Endothelial cell of umbilical vein (primary cell): ENCODE results near the gene TECPR2. TPM values are rescaled to one million over a fixed set of nuclear protein-coding genes. Genes with fewer than 3 reads are reported as not detected.

ENCODE experiments used
- BruUV-seq: library from RNA; stranded (reverse); fragments of 400-500 nt; replicated peaks from 2 replicates; lab custom pipeline; 2021; lab: Mats Ljungman, UMichigan
- CTCF ChIA-PET: fragments of 300-600, 350-600 bp; sonication (Branson Sonifier 250); formaldehyde crosslinking; loops from one replicate; lab custom pipeline; 2021; ENCODE audit warnings: antibody characterized with exemption, inconsistent platforms; lab: Charles Lee
- POLR2A ChIA-PET: fragments of 300-600, 350-600 bp; sonication (Branson Sonifier 250); formaldehyde crosslinking; loops from one replicate; lab custom pipeline; 2021; ENCODE audit warnings: antibody characterized with exemption, inconsistent platforms; lab: Charles Lee
- DNase-seq: peaks from one replicate; pipeline ENCODE4 v3.0.0-alpha.2; 2011; ENCODE audit warnings: low read depth, low spot score
- FAIRE-seq: peaks from 2 replicates; lab custom pipeline; 2011; peaks lifted over from hg19 to GRCh38; lab: Jason Lieb, UNC
- H2AFZ ChIP-seq: 2 replicates; pipeline ENCODE4 v1.6.0; 2012; ENCODE audit warnings: low read depth, low read length, control low read depth, inconsistent platforms
- H3K27ac ChIP-seq: 2 replicates; pipeline ENCODE4 v1.5.1; 2011; ENCODE audit warnings: low read depth, mild to moderate bottlenecking, control low read depth, low read length, moderate library complexity; ENCODE audit not compliant: insufficient read depth
- H3K27me3 ChIP-seq, 2 experiments: 2 replicates each; pipeline versions ENCODE4 v1.6.0 to v1.6.1; 2011; ENCODE audit warnings: low read length in 2 of 2, mixed read lengths in 1 of 2; ENCODE audit not compliant: control insufficient read depth in 2 of 2, insufficient read depth in 2 of 2
- H3K36me3 ChIP-seq, 2 experiments: 2 replicates in 1 of 2; 3 replicates in 1 of 2; pipeline ENCODE4 v1.5.1; 2011; ENCODE audit warnings: low read length in 2 of 2, mild to moderate bottlenecking in 1 of 2, moderate library complexity in 1 of 2; ENCODE audit not compliant: control insufficient read depth in 2 of 2, insufficient read depth in 2 of 2; ENCODE audit errors: extremely low read depth in 1 of 2
- H3K4me1 ChIP-seq: 3 replicates; pipeline ENCODE4 v1.5.1; 2011; ENCODE audit warnings: mild to moderate bottlenecking, low read length; ENCODE audit not compliant: control insufficient read depth, insufficient read depth; ENCODE audit errors: extremely low read depth
- H3K4me2 ChIP-seq: 2 replicates; pipeline ENCODE4 v1.6.1; 2011; ENCODE audit warnings: low read length, control low read depth, mixed read lengths; ENCODE audit not compliant: insufficient read depth
- H3K4me3 ChIP-seq, 3 experiments: fragments of 200-600 bp in 1 of 3; sonication (generic), shearing (Covaris generic) in 1 of 3; replicated peaks in 1 of 3; 2 replicates each; pipeline ENCODE4 v1.5.1; 2011 to 2016; ENCODE audit warnings: control low read depth in 3 of 3, low read length in 3 of 3, mild to moderate bottlenecking in 2 of 3, inconsistent platforms in 1 of 3, low read depth in 1 of 3, moderate library complexity in 1 of 3; ENCODE audit not compliant: insufficient read depth in 1 of 3
- H3K79me2 ChIP-seq: 2 replicates; pipeline ENCODE4 v1.6.0; 2012; ENCODE audit warnings: low read length, inconsistent platforms; ENCODE audit not compliant: control insufficient read depth, insufficient read depth
- H3K9ac ChIP-seq: replicated peaks from 2 replicates; pipeline ENCODE3; 2011; ENCODE audit warnings: low read length, control low read depth; ENCODE audit not compliant: insufficient read depth; ENCODE audit errors: extremely low read depth
- H3K9me1 ChIP-seq: replicated peaks from 3 replicates; pipeline ENCODE4 v1.6.0; 2011; ENCODE audit warnings: mild to moderate bottlenecking, low read length; ENCODE audit not compliant: control insufficient read depth, insufficient read depth; ENCODE audit errors: extremely low read depth
- H3K9me3 ChIP-seq: replicated peaks from 2 replicates; pipeline ENCODE4 v1.5.1; 2012; ENCODE audit warnings: low read length, inconsistent platforms; ENCODE audit not compliant: control insufficient read depth, insufficient read depth
- H4K20me1 ChIP-seq: replicated peaks from 2 replicates; pipeline ENCODE3; 2011; ENCODE audit warnings: mild to moderate bottlenecking, low read length; ENCODE audit not compliant: control insufficient read depth, insufficient read depth; ENCODE audit errors: extremely low read depth
- EZH2 ChIP-seq: IDR thresholded peaks from 2 replicates; pipeline ENCODE4 v1.6.1; 2012; ENCODE audit warnings: borderline replicate concordance, low read depth, mild to moderate bottlenecking, moderate library complexity, low read length, inconsistent platforms; ENCODE audit not compliant: severe bottlenecking
- FOS ChIP-seq: IDR thresholded peaks from 2 replicates; pipeline ENCODE4 v1.6.1; 2011; ENCODE audit warnings: mild to moderate bottlenecking, low read length, moderate library complexity, borderline replicate concordance; ENCODE audit not compliant: insufficient read depth
- GATA2 ChIP-seq: IDR thresholded peaks from 2 replicates; pipeline ENCODE4 v1.7.0; 2011; ENCODE audit warnings: low read depth, mild to moderate bottlenecking, moderate library complexity, mixed read lengths, low read length; ENCODE audit not compliant: insufficient read length, insufficient read depth
- JUN ChIP-seq: IDR thresholded peaks from 2 replicates; pipeline ENCODE4 v1.6.1; 2011; ENCODE audit warnings: borderline replicate concordance, low read depth; ENCODE audit not compliant: insufficient read length, insufficient read depth
- MYC ChIP-seq: IDR thresholded peaks from one replicate; pipeline ENCODE4 v1.6.1; 2011; ENCODE audit warnings: mild to moderate bottlenecking, low read depth, low read length
- POLR2A ChIP-seq: IDR thresholded peaks from 2 replicates; pipeline ENCODE4 v1.6.1; 2012; ENCODE audit warnings: low read depth, mild to moderate bottlenecking, control low read depth, low read length
- POLR2AphosphoS5 ChIP-seq: IDR thresholded peaks from 2 replicates; pipeline ENCODE4 v1.6.1; 2012; ENCODE audit warnings: low read depth, mild to moderate bottlenecking, control low read depth, low read length, moderate library complexity; ENCODE audit not compliant: insufficient read depth
- dilution Hi-C: fragments of 300-500 bp; cut with MboI; formaldehyde crosslinking; loops from one replicate; pipeline ENCODE4 v1.15.0; 2019; ENCODE audit warnings: low sequenced_read_pairs; ENCODE audit not compliant: extremely low pct_ligation_motif_present
- intact Hi-C: fragments of 100-400 bp; cut with micrococcal nuclease; formaldehyde crosslinking; loops from one replicate; pipeline ENCODE4 v1.10.0; 2022
- polyA plus RNA-seq, 4 experiments: library from polyadenylated mRNA; depleted of rRNA in 3 of 4; stranded (reverse) in 3 of 4; unstranded in 1 of 4; fragments of >200 nt; gene quantifications; 2 replicates each; pipeline versions ENCODE4 v1.2.1 to v1.2.3, GENCODE V29; 2011 to 2012; ENCODE audit warnings: missing spikeins in 1 of 4
- total RNA-seq: library from RNA; stranded (reverse); gene quantifications from 2 replicates; pipeline ENCODE4 v1.2.3, GENCODE V29; 2021
- TF ChIP-seq, protein P1 (sequence below): IDR thresholded peaks from 2 replicates; pipeline ENCODE4 v1.6.1; 2011; ENCODE audit not compliant: insufficient read depth, insufficient read length
- TF ChIP-seq, protein P2 (sequence below), 2 donors: IDR thresholded peaks; 1 replicate in 1 of 2; 2 replicates in 1 of 2; pipeline ENCODE4 v1.5.1; 2011; ENCODE audit warnings: low read length in 2 of 2, mild to moderate bottlenecking in 2 of 2, moderate library complexity in 2 of 2, control low read depth in 1 of 2, inconsistent platforms in 1 of 2, low read depth in 1 of 2; ENCODE audit not compliant: insufficient read depth in 1 of 2; ENCODE audit errors: extremely low read depth in 1 of 2

Gene TECPR2
- total and polyA plus RNA-seq, 2 donors (not counting 3 experiments of a cell fraction or from before 2014, with no cell fraction given), result 8.9 to 21.5 TPM

DNA sequence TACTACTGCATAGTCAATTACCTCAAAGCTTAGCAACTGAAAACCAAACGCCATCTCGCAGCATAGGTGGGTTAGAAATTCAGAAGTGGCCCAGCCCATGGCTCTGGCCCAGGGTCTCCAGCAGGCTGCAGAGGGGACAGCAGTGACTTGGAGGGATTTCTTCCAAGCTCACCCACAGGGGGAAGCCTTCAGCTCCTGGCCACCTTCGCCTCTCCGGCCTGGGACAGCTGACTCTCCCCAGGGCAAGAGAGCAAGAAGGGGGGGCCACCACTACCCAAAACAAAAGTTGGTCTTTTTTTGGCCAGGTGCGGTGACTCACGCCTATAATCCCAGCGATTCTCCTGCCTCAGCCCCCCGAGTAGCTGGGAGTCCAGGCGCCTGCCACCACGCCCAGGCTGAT lies 179.0 kb downstream of the TECPR2 start:
- dilution Hi-C loops, result no loop called here
- H3K4me2 ChIP-seq, result no peak overlapping the region
- FAIRE-seq (no peak), DNase-seq (no peak)
- H3K36me3 ChIP-seq, result no peaks in the 10 kb centered on the region
- H4K20me1 ChIP-seq, result no peaks in the 10 kb centered on the region
- H3K9me3 ChIP-seq, result no peaks in the 10 kb centered on the region
- ChIA-PET POLR2A (no interaction called here), CTCF (no interaction called here)
- no peak overlapping the region for H2AFZ ChIP-seq
- H3K79me2 ChIP-seq, result no peaks in the 10 kb centered on the region
- H3K9ac ChIP-seq, result no peak overlapping the region
- H3K27me3 ChIP-seq, result peaks cover 18 to 21% of the 10 kb centered on the region in 2 experiments
- no TSS peak for BruUV-seq
- no peaks in the 10 kb centered on the region for H3K4me1 ChIP-seq
- no peak overlapping the region for H3K4me3 ChIP-seq
- TF ChIP-seq, protein P1, sequence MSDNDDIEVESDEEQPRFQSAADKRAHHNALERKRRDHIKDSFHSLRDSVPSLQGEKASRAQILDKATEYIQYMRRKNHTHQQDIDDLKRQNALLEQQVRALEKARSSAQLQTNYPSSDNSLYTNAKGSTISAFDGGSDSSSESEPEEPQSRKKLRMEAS, result no peak
- no peak for TF ChIP-seq FOS
- no peak for TF ChIP-seq POLR2A
- no peak for TF ChIP-seq POLR2AphosphoS5
- TF ChIP-seq EZH2, result no peak
- TF ChIP-seq JUN, result no peak
- TF ChIP-seq GATA2, result no peak
- TF ChIP-seq, protein P2, sequence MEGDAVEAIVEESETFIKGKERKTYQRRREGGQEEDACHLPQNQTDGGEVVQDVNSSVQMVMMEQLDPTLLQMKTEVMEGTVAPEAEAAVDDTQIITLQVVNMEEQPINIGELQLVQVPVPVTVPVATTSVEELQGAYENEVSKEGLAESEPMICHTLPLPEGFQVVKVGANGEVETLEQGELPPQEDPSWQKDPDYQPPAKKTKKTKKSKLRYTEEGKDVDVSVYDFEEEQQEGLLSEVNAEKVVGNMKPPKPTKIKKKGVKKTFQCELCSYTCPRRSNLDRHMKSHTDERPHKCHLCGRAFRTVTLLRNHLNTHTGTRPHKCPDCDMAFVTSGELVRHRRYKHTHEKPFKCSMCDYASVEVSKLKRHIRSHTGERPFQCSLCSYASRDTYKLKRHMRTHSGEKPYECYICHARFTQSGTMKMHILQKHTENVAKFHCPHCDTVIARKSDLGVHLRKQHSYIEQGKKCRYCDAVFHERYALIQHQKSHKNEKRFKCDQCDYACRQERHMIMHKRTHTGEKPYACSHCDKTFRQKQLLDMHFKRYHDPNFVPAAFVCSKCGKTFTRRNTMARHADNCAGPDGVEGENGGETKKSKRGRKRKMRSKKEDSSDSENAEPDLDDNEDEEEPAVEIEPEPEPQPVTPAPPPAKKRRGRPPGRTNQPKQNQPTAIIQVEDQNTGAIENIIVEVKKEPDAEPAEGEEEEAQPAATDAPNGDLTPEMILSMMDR (IDR thresholded peaks at IDR 0.05; ENCODE audit: extremely low read depth in 1 of 2, insufficient read depth in 1 of 2, low read depth in 1 of 2, low read length in 2 of 2), result no peak
- no peak for TF ChIP-seq MYC
- intact Hi-C loops, result loop anchor here (5.0 kb wide), 1 partner anchor 51 kb away; the partner anchor contains the start of gene RCOR1
- no peak overlapping the region for H3K27ac ChIP-seq
- H3K9me1 ChIP-seq, result no peaks in the 10 kb centered on the region
